ENCODE data around the gene FOXC2. TPM values are rescaled to one million over a fixed set of nuclear protein-coding genes. Genes with fewer than 3 reads are reported as not detected.

The FOXC2 gene
- total and polyA plus RNA-seq, 2 donors (not counting 1 experiment from before 2014, with no cell fraction given): not detected

GRCh38 chr16:86533076-86533475 is 33.6 kb upstream of the FOXC2 start:
- intact Hi-C loops (cut with micrococcal nuclease): no loop called here
- POLR2A ChIA-PET: no interaction called here
- H3K27me3 Mint-ChIP-seq: no peaks in the 10 kb centered on the region
- H3K4me3 ChIP-seq (ENCODE audit: control extremely low read depth in 1 of 5, extremely low read depth in 1 of 5, insufficient read depth in 1 of 5, low read depth in 2 of 5, low read length in 4 of 5): no peak overlapping the region
- no peaks in the 10 kb centered on the region for H4K20me1 ChIP-seq (ENCODE audit: control insufficient read depth, insufficient read depth, low read length, poor library complexity, severe bottlenecking)
- no peak overlapping the region for H3K4me3 Mint-ChIP-seq
- H3K27ac Mint-ChIP-seq: no peak overlapping the region
- WGBS (ENCODE audit: insufficient coverage): 96% methylated on average over 8 of the region's 8 CpGs
- no peaks in the 10 kb centered on the region for H3K4me1 Mint-ChIP-seq
- H3K27me3 ChIP-seq (replicated peaks in 1 of 4; ENCODE audit: control extremely low read depth in 1 of 4, control insufficient read depth in 3 of 4, insufficient read depth in 4 of 4, low read length in 3 of 4): no peaks in the 10 kb centered on the region
- no peak overlapping the region for H3K27ac ChIP-seq (ENCODE audit: low read length in 2 of 2)
- ATAC-seq (ENCODE audit: low read depth) (no peak), DNase-seq (no peak)
- H3K9me3 ChIP-seq (ENCODE audit: control extremely low read depth in 1 of 3, control insufficient read depth in 2 of 3, insufficient read depth in 1 of 3, low read length in 2 of 3): peaks cover 0 to 2% (median 0%) of the 10 kb centered on the region in 3 donors
- no peak overlapping the region for H3K4me2 ChIP-seq (replicated peaks; ENCODE audit: low read depth, low read length, poor library complexity, severe bottlenecking)
- H3K36me3 ChIP-seq (replicated peaks in 1 of 2; ENCODE audit: control extremely low read depth in 1 of 2, control insufficient read depth in 1 of 2, extremely low read depth in 1 of 2, insufficient read depth in 2 of 2, low read length in 1 of 2): peaks cover 3 to 9% of the 10 kb centered on the region in 2 experiments
- no peak overlapping the region for H2AFZ ChIP-seq (ENCODE audit: insufficient read depth, low read depth, low read length, poor library complexity, severe bottlenecking)
- no peak for TF ChIP-seq CTCF (IDR thresholded peaks at IDR 0.05)
- no peak for TF ChIP-seq EZH2 (IDR thresholded peaks at IDR 0.05; ENCODE audit: borderline replicate concordance, insufficient read depth, low read depth, low read length, poor library complexity, severe bottlenecking)
- CTCF ChIA-PET: no interaction called here
- no peaks in the 10 kb centered on the region for H3K4me1 ChIP-seq (ENCODE audit: control insufficient read depth in 2 of 2, insufficient read depth in 2 of 2, low read length in 2 of 2)
- H3K9ac ChIP-seq (ENCODE audit: low read length): no peak overlapping the region
- H3K79me2 ChIP-seq (ENCODE audit: control insufficient read depth, insufficient read depth, low read length): no peaks in the 10 kb centered on the region
- no peaks in the 10 kb centered on the region for H3K9me3 Mint-ChIP-seq (ENCODE audit: insufficient read depth)

GRCh38 chr16:86533767-86534351 is 32.8 kb upstream of the FOXC2 start:
- CTCF ChIA-PET: no interaction called here
- H2AFZ ChIP-seq (ENCODE audit: insufficient read depth, low read depth, low read length, poor library complexity, severe bottlenecking): no peak overlapping the region

More at GRCh38 chr16:86533767-86534351, 32.8 kb upstream of the FOXC2 start:
- WGBS (ENCODE audit: insufficient coverage): 91% methylated on average over 8 of the region's 8 CpGs
- no peaks in the 10 kb centered on the region for H3K79me2 ChIP-seq (ENCODE audit: control insufficient read depth, insufficient read depth, low read length)
- no peaks in the 10 kb centered on the region for H4K20me1 ChIP-seq (ENCODE audit: control insufficient read depth, insufficient read depth, low read length, poor library complexity, severe bottlenecking)
- no peaks in the 10 kb centered on the region for H3K4me1 ChIP-seq (ENCODE audit: control insufficient read depth in 2 of 2, insufficient read depth in 2 of 2, low read length in 2 of 2)
- TF ChIP-seq EZH2 (IDR thresholded peaks at IDR 0.05; ENCODE audit: borderline replicate concordance, insufficient read depth, low read depth, low read length, poor library complexity, severe bottlenecking): no peak
- TF ChIP-seq CTCF (IDR thresholded peaks at IDR 0.05): no peak
- H3K4me3 ChIP-seq (ENCODE audit: control extremely low read depth in 1 of 5, extremely low read depth in 1 of 5, insufficient read depth in 1 of 5, low read depth in 2 of 5, low read length in 4 of 5): no peak overlapping the region
- Mint-ChIP-seq H3K27ac (no peak overlapping the region), H3K4me1 (no peaks in the 10 kb centered on the region), H3K9me3 (ENCODE audit: insufficient read depth) (no peaks in the 10 kb centered on the region), H3K27me3 (no peaks in the 10 kb centered on the region), H3K4me3 (no peak overlapping the region)
- POLR2A ChIA-PET: no interaction called here
- ATAC-seq (ENCODE audit: low read depth) (no peak), DNase-seq (no peak)
- H3K27me3 ChIP-seq (replicated peaks in 1 of 4; ENCODE audit: control extremely low read depth in 1 of 4, control insufficient read depth in 3 of 4, insufficient read depth in 4 of 4, low read length in 3 of 4): no peaks in the 10 kb centered on the region
- H3K9me3 ChIP-seq (ENCODE audit: control extremely low read depth in 1 of 3, control insufficient read depth in 2 of 3, insufficient read depth in 1 of 3, low read length in 2 of 3): no peaks in the 10 kb centered on the region
- H3K4me2 ChIP-seq (replicated peaks; ENCODE audit: low read depth, low read length, poor library complexity, severe bottlenecking): no peak overlapping the region
- no peak overlapping the region for H3K27ac ChIP-seq (ENCODE audit: low read length in 2 of 2)
- no peak overlapping the region for H3K9ac ChIP-seq (ENCODE audit: low read length)
- peaks cover 3 to 17% of the 10 kb centered on the region in 2 experiments for H3K36me3 ChIP-seq (replicated peaks in 1 of 2; ENCODE audit: control extremely low read depth in 1 of 2, control insufficient read depth in 1 of 2, extremely low read depth in 1 of 2, insufficient read depth in 2 of 2, low read length in 1 of 2)
- intact Hi-C loops (cut with micrococcal nuclease): no loop called here
